GM12892 (cell line): Measurements from ENCODE around the gene GTPBP4.

Experiments used
- POLR2A ChIP-seq: IDR thresholded peaks from 2 replicates; pipeline ENCODE4 v1.6.1; 2011; ENCODE audit warnings: low read depth, low read length, control low read depth
- POLR2AphosphoS5 ChIP-seq: IDR thresholded peaks from 2 replicates; pipeline ENCODE4 v1.6.1; 2011; ENCODE audit warnings: low read depth, low read length, control low read depth
- TAF1 ChIP-seq: IDR thresholded peaks from 2 replicates; pipeline ENCODE4 v1.6.1; 2011; ENCODE audit warnings: low read depth, mild to moderate bottlenecking, control low read depth, low read length, borderline replicate concordance

DNA sequence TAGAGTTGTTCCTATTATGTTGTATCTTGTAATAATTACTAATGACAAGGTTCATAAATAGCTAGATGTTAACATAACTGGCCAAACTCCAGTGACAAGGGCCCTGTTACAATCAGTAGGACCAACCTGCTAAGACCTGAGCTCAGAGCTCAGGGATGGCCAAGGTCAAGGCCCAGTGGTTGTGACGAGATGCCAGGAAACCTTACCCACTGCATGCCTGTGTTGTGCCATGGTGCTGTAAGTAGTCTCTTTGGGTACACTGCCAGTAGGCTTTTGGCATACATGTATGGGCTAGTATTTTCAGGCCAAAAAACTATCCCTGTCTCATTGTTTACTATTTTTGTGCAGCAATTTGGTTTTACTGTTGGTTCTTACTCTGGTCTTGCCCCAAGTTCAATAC lies 45.4 kb downstream of the GTPBP4 start:
- TF ChIP-seq POLR2AphosphoS5 (no peak), POLR2A (no peak), TAF1 (no peak)
